PC-9 (cell line): ENCODE results near the gene KIR2DL1.

Experiments
- CTCF ChIP-seq: fragments of 200-600 bp; sonication (generic); conservative IDR thresholded peaks from 2 replicates; pipeline ENCODE4 v1.6.1; 2017; ENCODE audit warnings: mixed run types, antibody characterized with exemption, mild to moderate bottlenecking, moderate library complexity
- EZH2 ChIP-seq: fragments of 200-600 bp; sonication (generic); IDR thresholded peaks from 2 replicates; pipeline ENCODE4 v1.8.0; 2017; ENCODE audit warnings: antibody characterized with exemption, low read depth

GRCh38 chr19:54724644-54725043, 44.9 kb upstream of the KIR2DL1 start:
- no peak for TF ChIP-seq CTCF
- TF ChIP-seq EZH2 = no peak
